Measurements from ENCODE around the gene SDK1.
"Not testable (repeated sequence)": the region's sequence is repeated elsewhere in the genome, so short reads cannot be mapped to it uniquely, and the experiment has no call there.

Gene SDK1

DNA sequence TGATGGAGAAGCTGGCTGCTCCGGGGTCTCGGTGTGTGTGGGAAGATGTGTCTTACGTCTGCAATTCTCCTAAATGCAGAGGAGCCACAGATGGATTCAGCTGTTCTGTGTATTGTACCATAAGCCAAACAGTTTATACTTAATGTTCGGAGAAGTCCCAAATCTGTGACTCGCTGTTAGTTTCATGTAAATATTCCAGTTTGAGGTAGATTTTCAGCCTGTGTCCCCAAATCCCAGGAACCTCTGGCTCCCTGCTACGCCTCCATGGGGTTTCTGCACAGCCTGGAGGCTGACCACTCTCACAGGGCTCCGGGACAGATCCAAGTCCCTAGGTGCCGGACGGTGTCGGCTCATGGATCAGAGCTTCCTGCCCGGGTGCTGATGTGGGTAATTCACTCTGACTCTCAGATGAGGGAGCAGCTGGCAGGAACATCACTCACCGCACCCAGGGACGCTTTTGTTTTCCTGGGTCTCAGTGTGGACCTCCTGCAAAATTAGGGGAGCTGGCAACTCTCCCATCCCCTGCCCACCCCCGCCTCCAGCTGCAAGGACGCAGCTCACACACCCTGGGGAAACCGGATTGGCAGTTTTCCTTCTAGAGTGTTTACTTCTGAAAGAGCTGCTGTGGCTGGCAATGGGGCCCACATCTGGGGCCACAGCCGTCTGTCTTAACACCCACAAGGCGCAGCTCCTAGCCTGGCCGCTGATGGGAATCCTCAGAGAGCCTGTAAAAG, 960.0 kb downstream of the SDK1 start:
- DNase-seq (ENCODE audit: low read depth, low spot score): no peak
- H3K4me3 ChIP-seq (ENCODE audit: low read depth, low read length): no peak overlapping the region
- in situ Hi-C loops (cut with HindIII; ENCODE audit: low sequenced_read_pairs): no loop called here
- TF ChIP-seq, protein P1, sequence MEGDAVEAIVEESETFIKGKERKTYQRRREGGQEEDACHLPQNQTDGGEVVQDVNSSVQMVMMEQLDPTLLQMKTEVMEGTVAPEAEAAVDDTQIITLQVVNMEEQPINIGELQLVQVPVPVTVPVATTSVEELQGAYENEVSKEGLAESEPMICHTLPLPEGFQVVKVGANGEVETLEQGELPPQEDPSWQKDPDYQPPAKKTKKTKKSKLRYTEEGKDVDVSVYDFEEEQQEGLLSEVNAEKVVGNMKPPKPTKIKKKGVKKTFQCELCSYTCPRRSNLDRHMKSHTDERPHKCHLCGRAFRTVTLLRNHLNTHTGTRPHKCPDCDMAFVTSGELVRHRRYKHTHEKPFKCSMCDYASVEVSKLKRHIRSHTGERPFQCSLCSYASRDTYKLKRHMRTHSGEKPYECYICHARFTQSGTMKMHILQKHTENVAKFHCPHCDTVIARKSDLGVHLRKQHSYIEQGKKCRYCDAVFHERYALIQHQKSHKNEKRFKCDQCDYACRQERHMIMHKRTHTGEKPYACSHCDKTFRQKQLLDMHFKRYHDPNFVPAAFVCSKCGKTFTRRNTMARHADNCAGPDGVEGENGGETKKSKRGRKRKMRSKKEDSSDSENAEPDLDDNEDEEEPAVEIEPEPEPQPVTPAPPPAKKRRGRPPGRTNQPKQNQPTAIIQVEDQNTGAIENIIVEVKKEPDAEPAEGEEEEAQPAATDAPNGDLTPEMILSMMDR (IDR thresholded peaks at IDR 0.05; ENCODE audit: low read depth, low read length): no peak

DNA sequence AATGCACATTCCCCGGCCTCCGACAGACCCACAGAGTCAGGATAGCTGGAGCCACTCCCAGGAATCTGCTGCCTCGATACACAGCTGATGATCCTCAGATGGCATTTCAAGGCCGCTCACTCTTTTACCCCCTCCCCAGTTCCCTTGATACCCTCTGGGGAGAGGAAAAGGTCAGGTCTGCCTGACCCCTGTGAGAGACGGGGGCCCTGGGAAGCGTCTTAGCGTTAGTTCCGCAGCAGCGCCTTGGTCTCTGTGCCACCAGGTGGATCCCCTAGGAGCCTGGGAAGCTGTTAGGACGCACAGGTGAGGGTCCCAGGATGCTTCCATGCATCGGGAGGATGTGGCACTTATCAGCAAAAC, 960.5 kb downstream of the SDK1 start:
- TF ChIP-seq, protein P1 (IDR thresholded peaks at IDR 0.05; ENCODE audit: low read depth, low read length): no peak
- DNase-seq (ENCODE audit: low read depth, low spot score): no peak
- in situ Hi-C loops (cut with HindIII; ENCODE audit: low sequenced_read_pairs): no loop called here
- H3K4me3 ChIP-seq (ENCODE audit: low read depth, low read length): no peak overlapping the region

DNA sequence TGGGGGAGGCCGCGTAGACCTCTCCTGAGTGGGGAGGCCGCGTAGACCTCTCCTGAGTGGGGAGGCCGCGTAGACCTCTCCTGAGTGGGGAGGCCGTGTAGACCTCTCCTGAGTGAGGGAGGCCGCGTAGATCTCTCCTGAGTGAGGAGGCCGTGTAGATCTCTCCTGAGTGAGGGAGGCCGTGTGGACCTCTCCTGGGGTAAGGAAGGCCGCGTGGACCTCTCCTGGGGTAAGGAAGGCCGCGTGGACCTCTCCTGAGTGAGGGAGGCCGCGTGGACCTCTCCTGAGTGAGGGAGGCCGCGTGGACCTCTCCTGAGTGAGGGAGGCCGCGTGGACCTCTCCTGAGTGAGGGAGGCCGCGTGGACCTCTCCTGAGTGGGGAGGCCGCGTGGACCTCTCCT, 963.2 kb downstream of the SDK1 start:
- in situ Hi-C loops (cut with HindIII; ENCODE audit: low sequenced_read_pairs); DNase-seq (ENCODE audit: low read depth, low spot score): not testable (repeated sequence)

DNA sequence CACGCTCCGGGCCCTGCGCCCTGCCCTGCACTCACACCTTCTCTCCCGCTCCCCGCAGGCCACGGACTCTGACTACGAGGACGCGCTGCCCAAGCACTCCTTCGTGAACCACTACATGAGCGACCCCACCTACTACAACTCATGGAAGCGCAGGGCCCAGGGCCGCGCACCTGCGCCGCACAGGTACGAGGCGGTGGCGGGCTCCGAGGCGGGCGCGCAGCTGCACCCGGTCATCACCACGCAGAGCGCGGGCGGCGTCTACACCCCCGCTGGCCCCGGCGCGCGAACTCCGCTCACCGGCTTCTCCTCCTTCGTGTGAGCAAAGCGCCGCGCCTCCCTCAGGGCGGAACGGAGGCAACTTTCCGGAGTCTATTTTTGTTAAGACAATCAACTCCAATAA, 964.0 kb downstream of the SDK1 start:
- no peak overlapping the region for H3K4me3 ChIP-seq (ENCODE audit: low read depth, low read length)
- no peak for DNase-seq (ENCODE audit: low read depth, low spot score)
- in situ Hi-C loops (cut with HindIII; ENCODE audit: low sequenced_read_pairs): no loop called here
- TF ChIP-seq, protein P1 (IDR thresholded peaks at IDR 0.05; ENCODE audit: low read depth, low read length): no peak

More for the DNA sequence above, 963.2 kb downstream of the SDK1 start:
- H3K4me3 ChIP-seq (ENCODE audit: low read depth, low read length): not testable (repeated sequence)

DNA sequence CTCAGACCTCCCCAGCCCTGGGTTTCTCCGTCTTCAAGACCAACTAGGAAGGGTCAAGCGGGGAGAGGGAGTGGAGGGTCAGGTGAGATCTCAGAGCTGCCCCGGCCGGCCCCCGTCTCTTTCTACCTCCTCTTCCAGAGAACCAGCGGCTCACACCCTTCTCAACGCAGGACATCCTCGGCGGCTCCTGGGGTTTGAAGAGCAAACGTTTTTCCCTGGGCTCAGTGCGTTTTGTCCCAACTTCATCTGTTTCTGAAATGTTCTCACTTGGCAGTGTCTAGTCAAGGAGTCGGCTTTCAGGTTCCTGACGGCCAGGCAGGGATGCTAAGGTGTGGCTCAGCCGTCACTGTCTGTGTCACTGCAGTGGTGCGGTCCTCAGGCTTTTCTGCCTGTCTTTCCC, 964.6 kb downstream of the SDK1 start:
- no peak overlapping the region for H3K4me3 ChIP-seq (ENCODE audit: low read depth, low read length)
- in situ Hi-C loops (cut with HindIII; ENCODE audit: low sequenced_read_pairs): no loop called here
- DNase-seq (ENCODE audit: low read depth, low spot score): no peak

DNA sequence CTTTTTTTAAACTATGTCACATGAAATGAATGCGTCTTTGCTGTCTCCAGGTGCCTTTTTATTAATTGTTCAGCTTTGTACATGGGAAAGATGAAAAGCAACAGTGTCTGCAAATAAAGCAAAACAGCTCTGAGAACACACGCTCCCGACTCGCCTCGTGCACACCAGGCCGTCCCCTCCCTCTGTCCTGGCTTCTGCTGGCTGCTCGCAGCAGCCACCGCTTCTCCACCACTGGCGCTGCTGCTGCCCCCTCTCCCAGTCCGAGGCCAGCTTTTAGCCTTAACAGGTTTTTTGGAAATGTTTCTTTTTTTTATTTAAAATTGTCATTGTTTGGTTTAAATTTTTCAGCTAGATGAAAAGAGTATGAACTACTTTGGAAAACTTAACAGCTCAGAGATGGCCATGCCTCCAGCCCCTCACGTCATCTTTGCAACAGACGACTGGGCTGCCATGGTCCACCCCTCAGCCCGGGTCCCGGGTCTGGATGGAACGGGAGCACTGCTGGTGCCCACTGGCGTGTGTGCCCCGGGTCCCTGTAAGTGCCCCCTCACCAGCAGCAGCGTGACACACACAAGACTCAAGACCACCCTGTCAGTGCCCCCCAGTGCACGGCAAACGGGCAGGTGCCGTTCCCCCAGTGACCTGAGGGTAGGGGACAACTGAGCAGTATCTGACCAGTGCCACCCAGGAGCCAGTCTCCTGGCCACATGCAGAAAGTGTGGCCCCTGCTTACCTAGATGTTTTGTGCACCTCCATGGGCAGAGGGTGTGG, 965.4 kb downstream of the SDK1 start:
- no peak overlapping the region for H3K4me3 ChIP-seq (ENCODE audit: low read depth, low read length)
- TF ChIP-seq, protein P1 (IDR thresholded peaks at IDR 0.05; ENCODE audit: low read depth, low read length): no peak
- in situ Hi-C loops (cut with HindIII; ENCODE audit: low sequenced_read_pairs): no loop called here
- DNase-seq (ENCODE audit: low read depth, low spot score): no peak

More for the DNA sequence above, 964.6 kb downstream of the SDK1 start:
- TF ChIP-seq, protein P1 (IDR thresholded peaks at IDR 0.05; ENCODE audit: low read depth, low read length): no peak

Data from astrocyte of the spinal cord (primary cell).